Neural cell (in vitro differentiated cells): ENCODE results near the gene PRKCE. TPM values are rescaled to one million over a fixed set of nuclear protein-coding genes. Genes with fewer than 3 reads are reported as not detected.

Experiments
- H2AFZ ChIP-seq: fragments of 200-600, 300-800 bp; sonication (generic), shearing (Covaris generic); 2 replicates; pipeline ENCODE4 v1.6.0; 2014; ENCODE audit warnings: low read depth, mild to moderate bottlenecking, antibody characterized with exemption, low read length, moderate library complexity
- H3F3A ChIP-seq: fragments of 200-600 bp; shearing (Covaris generic); 2 replicates; pipeline ENCODE4 v1.6.1; 2016; ENCODE audit warnings: mild to moderate bottlenecking, moderate library complexity, mixed read lengths, antibody characterized with exemption, low read length; ENCODE audit not compliant: insufficient read depth, poor library complexity, severe bottlenecking
- H3K27ac ChIP-seq: fragments of 200-600, 300-800 bp; sonication (generic), shearing (Covaris generic); 2 replicates; pipeline ENCODE4 v1.5.1; 2014; ENCODE audit warnings: mild to moderate bottlenecking, low read length, moderate library complexity
- H3K27me3 ChIP-seq: fragments of 300-800, 200-600 bp; sonication (generic), shearing (Covaris generic); 2 replicates; pipeline ENCODE4 v1.6.0; 2014; ENCODE audit warnings: mild to moderate bottlenecking, low read depth, low read length, moderate library complexity; ENCODE audit not compliant: insufficient read depth
- H3K36me3 ChIP-seq: fragments of 300-800, 200-600 bp; sonication (generic), shearing (Covaris generic); 2 replicates; pipeline ENCODE4 v1.5.1; 2014; ENCODE audit warnings: mild to moderate bottlenecking, antibody characterized with exemption, low read length, moderate library complexity; ENCODE audit not compliant: insufficient read depth
- H3K4me2 ChIP-seq: fragments of 300-800, 200-600 bp; sonication (generic), shearing (Covaris generic); 2 replicates; pipeline ENCODE4 v1.6.0; 2014; ENCODE audit warnings: mild to moderate bottlenecking, low read length
- H3K4me3 ChIP-seq: fragments of 300-800, 200-600 bp; sonication (generic), shearing (Covaris generic); 2 replicates; pipeline ENCODE4 v1.5.1; 2014; ENCODE audit warnings: mild to moderate bottlenecking, low read length, moderate library complexity
- H3K79me2 ChIP-seq: fragments of 200-600 bp; shearing (Covaris generic); replicated peaks from 2 replicates; pipeline ENCODE4 v1.6.0; 2014; ENCODE audit warnings: mild to moderate bottlenecking, low read length, moderate library complexity; ENCODE audit not compliant: insufficient read depth
- H3K9ac ChIP-seq: fragments of 300-800, 200-600 bp; sonication (generic), shearing (Covaris generic); 2 replicates; pipeline ENCODE4 v1.6.1; 2016; ENCODE audit warnings: mild to moderate bottlenecking, low read length, mixed read lengths
- H3K9me2 ChIP-seq: fragments of 200-600 bp; shearing (Covaris generic); 2 replicates; pipeline ENCODE4 v1.6.1; 2016; ENCODE audit warnings: mild to moderate bottlenecking, low read length, mixed read lengths; ENCODE audit not compliant: insufficient read depth
- H3K9me3 ChIP-seq: fragments of 200-600, 300-800 bp; sonication (generic), shearing (Covaris generic); 2 replicates; pipeline ENCODE4 v1.6.1; 2016; ENCODE audit warnings: mild to moderate bottlenecking, mixed run types, low read length, moderate library complexity, mixed read lengths
- H4K20me1 ChIP-seq: fragments of 200-600 bp; shearing (Covaris generic); 2 replicates; pipeline ENCODE4 v1.6.1; 2016; ENCODE audit warnings: mild to moderate bottlenecking, mixed run types; ENCODE audit not compliant: insufficient read depth
- CTCF ChIP-seq: fragments of 450-650 bp; IDR thresholded peaks from 2 replicates; pipeline ENCODE4 v1.5.1; 2014; ENCODE audit warnings: antibody characterized with exemption, mild to moderate bottlenecking, moderate library complexity; ENCODE audit not compliant: poor library complexity, severe bottlenecking
- EP300 ChIP-seq: fragments of 450-650 bp; conservative IDR thresholded peaks from 2 replicates; pipeline ENCODE4 v1.6.1; 2014; ENCODE audit warnings: antibody characterized with exemption, mild to moderate bottlenecking, moderate library complexity; ENCODE audit not compliant: poor library complexity, severe bottlenecking
- EZH2 ChIP-seq: fragments of 200-600, 300-800 bp; shearing (Covaris generic), sonication (generic); IDR thresholded peaks from 2 replicates; pipeline ENCODE4 v1.6.1; 2014; ENCODE audit warnings: antibody characterized with exemption, low read length, borderline replicate concordance, mild to moderate bottlenecking; ENCODE audit not compliant: insufficient read depth, poor library complexity, severe bottlenecking
- MXI1 ChIP-seq: fragments of 450-650 bp; conservative IDR thresholded peaks from 2 replicates; pipeline ENCODE4 v1.6.1; 2014; ENCODE audit warnings: antibody characterized with exemption, mild to moderate bottlenecking; ENCODE audit not compliant: poor library complexity, severe bottlenecking
- POLR2AphosphoS5 ChIP-seq: IDR thresholded peaks from 2 replicates; pipeline ENCODE4 v1.6.1; 2012
- RAD21 ChIP-seq: fragments of 450-650 bp; conservative IDR thresholded peaks from 2 replicates; pipeline ENCODE4 v1.6.1; 2014; ENCODE audit warnings: antibody characterized with exemption, mild to moderate bottlenecking, moderate library complexity
- SMC3 ChIP-seq: fragments of 450-650 bp; conservative IDR thresholded peaks from 2 replicates; pipeline ENCODE4 v1.6.1; 2014; ENCODE audit warnings: antibody characterized with exemption, mild to moderate bottlenecking, moderate library complexity; ENCODE audit not compliant: poor library complexity
- TAF1 ChIP-seq: IDR thresholded peaks from 2 replicates; pipeline ENCODE4 v1.6.1; 2012; ENCODE audit warnings: low read depth
- polyA plus RNA-seq: library from polyadenylated mRNA; depleted of rRNA; stranded (reverse); fragments of >200 nt; gene quantifications from 2 replicates; pipeline ENCODE4 v1.2.3, GENCODE V29; 2014
- TF ChIP-seq, protein P1 (sequence below): IDR thresholded peaks from 2 replicates; pipeline ENCODE4 v1.6.1; 2012; ENCODE audit warnings: borderline replicate concordance

PRKCE gene
- polyA plus RNA-seq, 1 donor from 2014 or later: 5.4 TPM

- no peak overlapping the region for H3K4me3 ChIP-seq
- H3F3A ChIP-seq: no peaks in the 10 kb centered on the region
- no peak overlapping the region for H3K4me2 ChIP-seq
- no peaks in the 10 kb centered on the region for H3K79me2 ChIP-seq
- H3K9me2 ChIP-seq: no peaks in the 10 kb centered on the region
- H3K27ac ChIP-seq: no peak overlapping the region
- H2AFZ ChIP-seq: no peak overlapping the region
- H3K27me3 ChIP-seq: no peaks in the 10 kb centered on the region
- H3K36me3 ChIP-seq: no peaks in the 10 kb centered on the region
- no peak overlapping the region for H3K9ac ChIP-seq
- no peak for TF ChIP-seq POLR2AphosphoS5
- TF ChIP-seq EZH2: no peak
- TF ChIP-seq, protein P1, sequence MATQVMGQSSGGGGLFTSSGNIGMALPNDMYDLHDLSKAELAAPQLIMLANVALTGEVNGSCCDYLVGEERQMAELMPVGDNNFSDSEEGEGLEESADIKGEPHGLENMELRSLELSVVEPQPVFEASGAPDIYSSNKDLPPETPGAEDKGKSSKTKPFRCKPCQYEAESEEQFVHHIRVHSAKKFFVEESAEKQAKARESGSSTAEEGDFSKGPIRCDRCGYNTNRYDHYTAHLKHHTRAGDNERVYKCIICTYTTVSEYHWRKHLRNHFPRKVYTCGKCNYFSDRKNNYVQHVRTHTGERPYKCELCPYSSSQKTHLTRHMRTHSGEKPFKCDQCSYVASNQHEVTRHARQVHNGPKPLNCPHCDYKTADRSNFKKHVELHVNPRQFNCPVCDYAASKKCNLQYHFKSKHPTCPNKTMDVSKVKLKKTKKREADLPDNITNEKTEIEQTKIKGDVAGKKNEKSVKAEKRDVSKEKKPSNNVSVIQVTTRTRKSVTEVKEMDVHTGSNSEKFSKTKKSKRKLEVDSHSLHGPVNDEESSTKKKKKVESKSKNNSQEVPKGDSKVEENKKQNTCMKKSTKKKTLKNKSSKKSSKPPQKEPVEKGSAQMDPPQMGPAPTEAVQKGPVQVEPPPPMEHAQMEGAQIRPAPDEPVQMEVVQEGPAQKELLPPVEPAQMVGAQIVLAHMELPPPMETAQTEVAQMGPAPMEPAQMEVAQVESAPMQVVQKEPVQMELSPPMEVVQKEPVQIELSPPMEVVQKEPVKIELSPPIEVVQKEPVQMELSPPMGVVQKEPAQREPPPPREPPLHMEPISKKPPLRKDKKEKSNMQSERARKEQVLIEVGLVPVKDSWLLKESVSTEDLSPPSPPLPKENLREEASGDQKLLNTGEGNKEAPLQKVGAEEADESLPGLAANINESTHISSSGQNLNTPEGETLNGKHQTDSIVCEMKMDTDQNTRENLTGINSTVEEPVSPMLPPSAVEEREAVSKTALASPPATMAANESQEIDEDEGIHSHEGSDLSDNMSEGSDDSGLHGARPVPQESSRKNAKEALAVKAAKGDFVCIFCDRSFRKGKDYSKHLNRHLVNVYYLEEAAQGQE: no peak
- no peak for TF ChIP-seq RAD21
- no peak for TF ChIP-seq SMC3
- no peak for TF ChIP-seq CTCF
- TF ChIP-seq EP300: no peak
- no peak for TF ChIP-seq TAF1
- H3K9me3 ChIP-seq: no peaks in the 10 kb centered on the region
- no peaks in the 10 kb centered on the region for H4K20me1 ChIP-seq
Measured at GRCh38 chr2:45960057-45960863, 308.8 kb downstream of the PRKCE start.

- Histone ChIP-seq H3K4me2 (no peak overlapping the region), H4K20me1 (no peaks in the 10 kb centered on the region), H3K27ac (no peak overlapping the region)
Measured at GRCh38 chr2:45962177-45962921, 310.9 kb downstream of the PRKCE start.

More at GRCh38 chr2:45962177-45962921, 310.9 kb downstream of the PRKCE start:
- Histone ChIP-seq H3K9me2 (no peaks in the 10 kb centered on the region), H2AFZ (no peak overlapping the region), H3K27me3 (no peaks in the 10 kb centered on the region), H3K79me2 (no peaks in the 10 kb centered on the region), H3K9me3 (no peaks in the 10 kb centered on the region), H3K9ac (no peak overlapping the region), H3K36me3 (no peaks in the 10 kb centered on the region), H3K4me3 (no peak overlapping the region), H3F3A (no peaks in the 10 kb centered on the region)
- TF ChIP-seq CTCF: no peak
- no peak for TF ChIP-seq SMC3
- no peak for TF ChIP-seq TAF1
- no peak for TF ChIP-seq EP300
- no peak for TF ChIP-seq RAD21
- no peak for TF ChIP-seq MXI1
- TF ChIP-seq EZH2: no peak
- TF ChIP-seq POLR2AphosphoS5: no peak
- TF ChIP-seq, protein P1: no peak
